Lung microvascular endothelial cell (primary cell): ENCODE results near the gene PARVG. TPM values are rescaled to one million over a fixed set of nuclear protein-coding genes. Genes with fewer than 3 reads are reported as not detected.

Source experiments
- DNase-seq, 2 donors: peaks; one replicate each; pipeline versions ENCODE4 v3.0.0 to v3.0.0-alpha.2; 2010; ENCODE audit warnings: low read depth in 2 of 2
- total RNA-seq: library from RNA; depleted of rRNA; stranded (reverse); fragments of >200 nt; gene quantifications from 2 replicates; pipeline ENCODE4 v1.2.1, GENCODE V29; 2014

The PARVG gene, protein sequence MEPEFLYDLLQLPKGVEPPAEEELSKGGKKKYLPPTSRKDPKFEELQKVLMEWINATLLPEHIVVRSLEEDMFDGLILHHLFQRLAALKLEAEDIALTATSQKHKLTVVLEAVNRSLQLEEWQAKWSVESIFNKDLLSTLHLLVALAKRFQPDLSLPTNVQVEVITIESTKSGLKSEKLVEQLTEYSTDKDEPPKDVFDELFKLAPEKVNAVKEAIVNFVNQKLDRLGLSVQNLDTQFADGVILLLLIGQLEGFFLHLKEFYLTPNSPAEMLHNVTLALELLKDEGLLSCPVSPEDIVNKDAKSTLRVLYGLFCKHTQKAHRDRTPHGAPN
- total RNA-seq = 0.22 TPM in 1 of 2 replicates, not detected in the other

DNA sequence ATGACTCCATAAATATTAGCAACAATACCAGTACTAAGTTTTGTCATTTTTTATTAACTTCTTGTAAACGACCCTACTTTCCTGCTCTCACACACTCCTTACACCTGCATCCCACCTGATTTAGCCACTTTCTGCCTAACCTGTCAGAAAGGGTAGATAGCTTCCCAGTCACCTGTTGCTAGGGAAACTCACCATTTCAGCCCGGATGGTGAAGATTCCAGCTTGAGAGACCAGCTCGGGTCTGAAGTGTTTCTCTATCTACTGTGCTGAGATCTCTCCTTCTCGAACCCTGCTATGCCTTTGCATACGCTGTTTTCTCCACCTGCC, at the start of gene PARVG:
TSS of gene PARVG (plus strand) at position 220 of the 327 bp plus-strand sequence. CDS start 2,405 bp downstream, outside the sequence.
- DNase-seq = no peak

- no peak for DNase-seq
These were observed 49.3 kb upstream of the PARVG start for GRCh38 chr22:44131412-44131811.

- DNase-seq = peak in 1 of 2 donors; percentile 44
These were observed 48.6 kb upstream of the PARVG start for GRCh38 chr22:44131989-44132685.

GRCh38 chr22:44132724-44133123, 48.0 kb upstream of the PARVG start:
- DNase-seq = no peak

DNA sequence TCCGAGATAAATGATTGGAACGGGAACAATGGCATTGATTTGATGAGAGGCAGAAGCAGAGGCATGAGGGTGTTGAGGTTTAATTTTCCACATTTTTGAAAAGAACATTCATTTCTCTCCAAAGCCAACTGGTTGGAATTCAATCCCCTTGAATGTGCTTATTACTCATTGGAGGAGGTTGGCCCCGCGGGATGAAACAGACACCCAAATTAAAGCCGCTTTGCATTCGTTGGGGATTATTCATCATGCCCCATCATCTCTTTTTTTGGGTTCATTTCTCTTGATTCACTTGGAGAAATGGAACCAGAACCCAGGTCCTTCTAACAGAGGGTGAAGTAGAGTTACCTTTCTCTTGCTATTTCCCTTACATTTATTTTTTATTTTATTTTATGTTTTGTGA, 47.6 kb upstream of the PARVG start:
- no peak for DNase-seq

DNA sequence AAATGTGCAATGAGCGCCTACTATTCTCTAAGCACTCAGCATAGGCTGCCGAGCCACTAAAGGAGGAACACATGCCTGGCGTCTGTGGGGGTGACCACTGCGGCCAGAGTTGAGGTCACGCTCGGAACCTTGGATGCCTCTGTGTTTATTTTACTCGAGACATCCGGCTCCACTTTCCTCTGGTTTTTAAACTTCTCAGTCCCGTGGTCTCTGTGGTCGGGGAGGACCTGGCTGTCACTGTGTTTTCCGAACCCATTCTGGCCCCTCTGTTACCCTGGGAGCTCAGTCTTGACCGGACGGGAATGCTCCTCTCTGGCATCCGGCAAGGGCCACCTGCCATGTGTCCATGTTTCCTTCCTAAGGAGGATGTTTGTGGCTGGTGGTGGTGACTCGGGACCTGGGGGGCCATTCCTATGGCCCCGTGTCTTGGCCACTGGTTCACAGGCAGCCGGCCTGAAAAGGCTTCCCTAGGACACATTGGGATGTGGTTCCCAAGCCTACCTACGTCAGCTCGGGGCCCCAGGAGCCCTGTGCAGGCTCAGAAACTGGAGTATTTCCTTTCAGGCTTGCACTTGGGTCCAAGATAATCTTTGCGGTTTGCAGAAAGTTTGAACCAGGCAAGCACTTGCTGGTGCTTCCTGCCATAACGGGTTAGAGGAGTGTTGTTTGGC, 46.7 kb upstream of the PARVG start:
- peak; percentile 60 to 65 for DNase-seq

DNA sequence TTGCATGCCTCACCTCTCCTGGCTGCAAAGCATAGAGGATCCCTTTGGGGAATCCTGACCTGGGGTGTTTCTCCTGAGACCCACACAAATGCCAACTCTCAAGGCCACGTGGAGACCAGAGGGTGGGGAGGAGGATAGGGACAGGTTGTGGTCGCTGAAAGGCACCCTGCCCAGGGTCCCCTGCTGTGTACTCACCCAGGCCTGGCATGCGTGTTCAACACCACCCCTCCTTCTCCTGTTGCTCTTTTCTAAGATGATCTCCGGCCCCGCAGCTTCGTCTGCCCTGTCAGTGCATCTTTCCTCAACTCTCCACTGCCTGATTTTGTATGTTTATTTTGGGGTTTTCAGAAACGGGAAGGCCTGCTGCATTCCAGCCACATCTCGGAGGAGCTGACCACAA, 44.6 kb upstream of the PARVG start:
- DNase-seq = no peak

- DNase-seq = no peak
These were observed 43.9 kb upstream of the PARVG start for GRCh38 chr22:44136786-44137185.

GRCh38 chr22:44137415-44137814, 43.3 kb upstream of the PARVG start:
- DNase-seq = no peak

DNA sequence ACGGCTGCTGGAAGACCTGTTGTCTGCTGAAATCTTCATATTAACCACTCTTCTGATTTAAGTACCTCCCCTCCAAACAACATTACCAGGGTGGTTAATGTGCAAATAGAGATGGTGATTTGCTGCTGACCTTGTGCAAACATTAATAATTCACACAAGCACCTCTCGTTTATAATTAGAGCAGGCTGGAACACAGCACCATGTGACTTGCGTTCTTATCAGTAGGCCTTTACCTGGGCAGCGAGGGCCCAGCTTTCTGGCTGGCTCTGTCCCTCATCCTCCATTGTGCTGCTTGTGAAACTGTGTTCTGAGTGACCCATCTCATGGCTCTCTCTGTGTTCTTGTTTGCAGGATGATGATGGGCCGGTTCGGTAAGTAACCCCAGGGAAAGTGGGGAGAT, 41.0 kb upstream of the PARVG start:
- DNase-seq = no peak

DNA sequence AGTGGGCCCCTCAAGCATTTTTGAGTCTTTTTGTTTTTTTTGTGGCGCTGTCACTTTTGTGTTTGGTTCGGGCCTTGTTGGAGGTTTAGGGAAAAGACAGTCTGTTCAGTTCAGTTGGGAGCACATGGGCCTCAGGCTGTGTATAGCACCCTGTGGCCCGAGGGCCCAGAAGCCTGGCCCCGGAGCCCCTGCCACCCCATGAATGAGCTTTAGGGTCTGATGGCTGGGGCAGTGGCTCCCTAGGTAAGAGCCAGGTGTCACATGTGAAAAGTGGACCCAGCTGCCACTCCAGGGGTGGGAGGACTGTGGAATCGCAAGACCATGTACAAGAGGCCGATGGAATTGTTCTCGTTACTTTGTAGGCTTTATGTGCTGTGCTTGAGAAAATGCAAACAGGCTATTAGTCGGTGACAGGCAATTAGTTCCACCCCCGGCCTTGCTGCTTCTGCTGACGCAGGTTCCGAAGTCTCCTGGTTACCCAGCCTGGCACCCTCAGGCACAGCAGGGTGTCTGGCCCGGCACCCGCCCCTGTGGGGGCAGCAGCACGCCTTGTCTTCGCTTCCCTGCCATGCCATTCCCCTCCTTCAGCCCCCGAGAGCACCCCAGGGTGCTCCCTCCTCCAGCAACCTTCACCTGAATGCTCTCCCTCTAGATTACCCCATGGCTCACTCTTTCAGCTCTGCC, 38.2 kb upstream of the PARVG start:
- no peak for DNase-seq

GRCh38 chr22:44143105-44143474, 37.6 kb upstream of the PARVG start:
- DNase-seq = no peak

DNA sequence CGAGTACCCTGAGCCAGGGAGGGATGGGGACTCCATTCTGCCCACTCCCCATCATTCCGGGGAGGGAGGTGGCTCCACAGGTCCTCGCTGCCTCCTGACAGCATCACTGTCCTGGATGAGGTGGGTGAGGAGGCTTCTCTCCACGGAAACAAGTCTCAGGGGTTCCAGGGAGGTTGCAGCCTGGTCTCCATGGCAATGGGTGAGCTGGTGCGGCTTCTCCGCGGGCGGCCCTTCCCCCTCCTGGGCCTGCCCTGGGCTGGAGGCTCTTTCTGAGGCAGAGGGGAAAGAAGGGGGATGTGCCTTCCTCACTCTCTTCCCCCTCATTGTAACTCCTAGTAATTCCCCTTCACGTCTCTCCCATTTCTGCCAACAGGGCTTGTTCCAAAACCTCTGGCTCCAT, 37.1 kb upstream of the PARVG start:
- DNase-seq = no peak

DNA sequence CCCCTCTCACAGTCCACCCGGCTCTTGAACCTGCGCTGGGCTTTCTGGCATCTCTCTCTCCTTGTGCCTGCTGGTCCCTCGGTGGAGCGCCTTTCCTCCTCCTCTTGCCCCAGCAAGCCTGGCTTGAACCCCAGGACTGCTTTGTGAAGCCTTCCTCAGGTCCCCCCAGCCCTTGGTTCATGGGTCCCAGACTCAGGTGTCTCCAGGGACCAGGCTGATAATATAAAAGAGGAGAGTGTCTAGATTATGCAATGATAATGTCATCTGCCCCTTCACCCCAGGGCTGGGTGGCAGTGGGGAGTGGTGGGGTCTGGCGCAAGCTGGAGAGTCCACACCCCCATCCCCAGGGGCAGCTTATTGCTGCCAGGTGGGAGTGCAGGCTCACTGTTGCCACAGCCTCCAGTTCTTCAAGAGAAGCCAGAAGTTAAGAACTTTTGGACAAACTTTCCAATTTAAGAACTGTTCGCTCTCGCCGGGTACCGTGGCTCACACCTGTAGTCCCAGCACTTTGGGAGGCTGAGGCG, 36.6 kb upstream of the PARVG start:
- no peak for DNase-seq

GRCh38 chr22:44145544-44145943, 35.2 kb upstream of the PARVG start:
- DNase-seq = no peak

GRCh38 chr22:44146088-44146861, 34.5 kb upstream of the PARVG start:
- no peak for DNase-seq

DNA sequence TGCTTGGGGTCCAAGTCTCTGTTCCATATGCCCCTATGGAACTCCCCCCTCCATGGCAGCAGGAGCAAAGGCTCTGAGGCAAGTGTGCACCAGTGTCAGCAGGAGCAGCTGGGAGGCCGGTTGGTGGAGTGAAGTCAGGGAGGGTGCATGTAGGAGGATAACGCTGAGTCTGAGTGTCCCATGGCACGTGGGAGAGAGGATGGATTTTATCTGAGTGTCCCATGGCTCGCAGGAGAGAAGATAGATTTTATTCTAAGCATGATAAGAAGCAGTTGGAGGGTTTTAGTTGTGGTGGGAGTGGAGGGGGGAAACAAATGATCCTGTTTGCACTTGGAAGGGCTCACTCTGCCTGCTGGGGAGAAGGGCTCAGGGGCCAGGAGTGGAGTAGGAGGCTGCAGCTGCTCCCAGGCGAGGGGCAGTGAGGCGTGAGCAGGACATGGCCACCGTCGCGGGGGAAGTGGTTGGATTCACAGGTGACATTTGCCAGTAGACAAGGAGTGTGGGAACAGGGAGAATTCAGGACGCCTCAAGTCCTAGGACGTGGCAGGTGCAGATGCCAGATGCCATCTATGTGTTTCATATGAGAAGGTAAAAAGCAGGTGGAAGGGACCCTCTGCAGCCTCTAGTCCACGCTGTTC, 33.6 kb upstream of the PARVG start:
- DNase-seq = no peak

- no peak for DNase-seq
These were observed 32.7 kb upstream of the PARVG start for GRCh38 chr22:44147821-44148574.

- no peak for DNase-seq
These were observed 29.0 kb upstream of the PARVG start for GRCh38 chr22:44151676-44152075.

DNA sequence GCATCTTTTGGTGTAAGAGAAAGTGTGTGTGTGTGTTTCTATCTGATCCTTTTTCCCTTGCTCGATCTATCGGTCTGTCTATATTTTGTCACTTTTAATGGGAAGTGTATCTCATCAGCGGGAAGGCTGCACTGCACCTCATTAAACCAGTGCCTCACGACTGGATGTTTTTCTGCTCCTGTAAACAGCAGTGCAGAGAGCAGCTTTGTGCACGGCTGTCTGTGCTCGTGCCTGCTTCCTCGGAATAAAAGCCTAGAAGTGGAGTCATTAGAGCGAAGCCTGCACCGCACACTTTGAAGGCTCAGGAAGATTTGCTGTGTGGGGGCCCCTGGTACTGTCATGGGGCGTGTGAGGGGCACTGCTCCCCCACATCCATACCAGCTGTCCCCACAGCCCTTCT, 27.0 kb upstream of the PARVG start:
- no peak for DNase-seq
